OCI-LY1 (cell line): ENCODE measurements around the gene TXNDC11.

Experiments used
- H2AFZ ChIP-seq: fragments of 200-600 bp; sonication (generic), shearing (Covaris generic); 2 replicates; pipeline ENCODE4 v1.6.0; 2014; ENCODE audit warnings: antibody characterized with exemption, mild to moderate bottlenecking, low read length
- H3F3A ChIP-seq: fragments of 200-600 bp; sonication (generic), shearing (Covaris generic); 2 replicates; pipeline ENCODE4 v1.6.0; 2014; ENCODE audit warnings: mild to moderate bottlenecking, antibody characterized with exemption, low read length, moderate library complexity; ENCODE audit not compliant: insufficient read depth
- H3K27ac ChIP-seq: fragments of 200-600 bp; sonication (generic); 2 replicates; pipeline ENCODE4 v1.5.1; 2014; ENCODE audit warnings: low read length, mixed run types, mild to moderate bottlenecking, low read depth; ENCODE audit not compliant: poor library complexity, severe bottlenecking
- H3K27me3 ChIP-seq: fragments of 200-600 bp; sonication (generic); 2 replicates; pipeline ENCODE4 v1.6.0; 2014; ENCODE audit warnings: antibody characterized with exemption, mild to moderate bottlenecking, low read length, moderate library complexity; ENCODE audit not compliant: insufficient read depth
- H3K36me3 ChIP-seq: fragments of 200-600 bp; sonication (generic); 2 replicates; pipeline ENCODE4 v1.6.1; 2014; ENCODE audit warnings: mild to moderate bottlenecking, antibody characterized with exemption, low read length, moderate library complexity, mixed read lengths; ENCODE audit not compliant: insufficient read depth
- H3K4me1 ChIP-seq: fragments of 200-600 bp; sonication (generic); 2 replicates; pipeline ENCODE4 v1.5.1; 2014; ENCODE audit warnings: mild to moderate bottlenecking, low read length, moderate library complexity; ENCODE audit not compliant: insufficient read depth, severe bottlenecking
- H3K4me2 ChIP-seq: fragments of 200-600 bp; sonication (generic), shearing (Covaris generic); 2 replicates; pipeline ENCODE4 v1.6.1; 2014; ENCODE audit warnings: low read length
- H3K4me3 ChIP-seq: fragments of 200-600 bp; sonication (generic); 2 replicates; pipeline ENCODE4 v1.5.1; 2014; ENCODE audit warnings: low read length, low read depth, mild to moderate bottlenecking, mixed read lengths; ENCODE audit not compliant: poor library complexity, severe bottlenecking
- H3K79me2 ChIP-seq: fragments of 200-600 bp; shearing (Covaris generic); 2 replicates; pipeline ENCODE4 v1.6.1; 2016; ENCODE audit warnings: mixed run types, low read length, mixed read lengths; ENCODE audit not compliant: insufficient read depth
- H3K9ac ChIP-seq: fragments of 200-600 bp; sonication (generic), shearing (Covaris generic); 2 replicates; pipeline ENCODE4 v1.6.1; 2014; ENCODE audit warnings: mild to moderate bottlenecking, low read length, mixed read lengths
- H3K9me2 ChIP-seq: fragments of 200-600 bp; sonication (generic), shearing (Covaris generic); 2 replicates; pipeline ENCODE4 v1.6.1; 2014; ENCODE audit warnings: low read depth, mild to moderate bottlenecking, low read length, mixed read lengths
- H3K9me3 ChIP-seq: fragments of 200-600 bp; shearing (Covaris generic); 2 replicates; pipeline ENCODE4 v1.6.1; 2014; ENCODE audit warnings: low read length, mixed read lengths
- H4K20me1 ChIP-seq: fragments of 200-600 bp; sonication (generic), shearing (Covaris generic); 2 replicates; pipeline ENCODE4 v1.6.0; 2016; ENCODE audit warnings: mild to moderate bottlenecking, low read length; ENCODE audit not compliant: insufficient read depth
- CTCF ChIP-seq: fragments of 200-600 bp; sonication (generic), shearing (Covaris generic); IDR thresholded peaks from 2 replicates; pipeline ENCODE4 v1.5.1; 2017; ENCODE audit warnings: mild to moderate bottlenecking, antibody characterized with exemption, low read length, moderate library complexity, mixed read lengths
- EZH2 ChIP-seq: fragments of 200-600 bp; sonication (generic), shearing (Covaris generic); IDR thresholded peaks from 2 replicates; pipeline ENCODE4 v1.8.0; 2017; ENCODE audit warnings: borderline replicate concordance, mixed run types, mild to moderate bottlenecking, antibody characterized with exemption, low read length, moderate library complexity, mixed read lengths

TXNDC11 gene

GRCh38 chr16:11731222-11731621, 11.4 kb downstream of the TXNDC11 start:
- Histone ChIP-seq H3K9me2 (no peaks in the 10 kb centered on the region), H4K20me1 (no peaks in the 10 kb centered on the region), H3K4me2 (no peak overlapping the region), H2AFZ (no peak overlapping the region), H3K27me3 (no peaks in the 10 kb centered on the region), H3K36me3 (peaks cover 91% of the 10 kb centered on the region), H3K9me3 (no peaks in the 10 kb centered on the region), H3K79me2 (no peaks in the 10 kb centered on the region), H3K4me3 (no peak overlapping the region), H3K9ac (no peak overlapping the region), H3F3A (no peaks in the 10 kb centered on the region), H3K4me1 (peaks cover 25% of the 10 kb centered on the region), H3K27ac (no peak overlapping the region)
- no peak for TF ChIP-seq CTCF
- TF ChIP-seq EZH2, result no peak

- Histone ChIP-seq H3K4me3 (no peak overlapping the region), H3K9me2 (no peaks in the 10 kb centered on the region), H3K27me3 (no peaks in the 10 kb centered on the region), H2AFZ (no peak overlapping the region), H3K9me3 (no peaks in the 10 kb centered on the region), H3K4me2 (no peak overlapping the region), H3K36me3 (peaks cover 91% of the 10 kb centered on the region), H4K20me1 (no peaks in the 10 kb centered on the region), H3K4me1 (peaks cover 13% of the 10 kb centered on the region), H3F3A (no peaks in the 10 kb centered on the region), H3K27ac (no peak overlapping the region), H3K9ac (no peak overlapping the region), H3K79me2 (no peaks in the 10 kb centered on the region)
- TF ChIP-seq EZH2, result no peak
- TF ChIP-seq CTCF, result no peak
Observed at GRCh38 chr16:11729787-11730186, 12.9 kb downstream of the TXNDC11 start.

GRCh38 chr16:11727796-11728543, 14.7 kb downstream of the TXNDC11 start:
- Histone ChIP-seq H3K27ac (no peak overlapping the region), H2AFZ (no peak overlapping the region), H3K4me1 (peaks cover 1% of the 10 kb centered on the region), H3K27me3 (no peaks in the 10 kb centered on the region), H3K36me3 (peaks cover 91% of the 10 kb centered on the region), H3K9me3 (no peaks in the 10 kb centered on the region), H3K9ac (no peak overlapping the region), H4K20me1 (no peaks in the 10 kb centered on the region), H3K79me2 (no peaks in the 10 kb centered on the region), H3K4me2 (no peak overlapping the region), H3K9me2 (no peaks in the 10 kb centered on the region), H3K4me3 (no peak overlapping the region), H3F3A (no peaks in the 10 kb centered on the region)
- TF ChIP-seq CTCF (no peak), EZH2 (no peak)
